ENCODE results near the gene CEMIP. TPM values are rescaled to one million over a fixed set of nuclear protein-coding genes. Genes with fewer than 3 reads are reported as not detected.
A peak's percentile ranks its signal among the peaks of the same experiment; 100 is the strongest.

The CEMIP gene
- total RNA-seq, 1 experiment from 2014 or later, result 3.5 TPM

- POLR2A ChIA-PET, result no interaction called here
- BruUV-seq (replicated peaks), result TSS peak; percentile 30
- Histone ChIP-seq H4K20me1 (ENCODE audit: insufficient read depth) (no peaks in the 10 kb centered on the region), H3K27me3 (ENCODE audit: insufficient read depth, low read length) (no peaks in the 10 kb centered on the region), H3K36me3 (ENCODE audit: control insufficient read depth in 1 of 2, insufficient read depth in 2 of 2, low read length in 2 of 2) (peaks cover 23 to 24% of the 10 kb centered on the region in 2 experiments; a peak in 3 of 4 replicates), H2AFZ (ENCODE audit: low read depth, low read length, poor library complexity, severe bottlenecking) (no peak overlapping the region), H3K79me2 (ENCODE audit: insufficient read depth, low read length) (peaks cover 50% of the 10 kb centered on the region), H3K9me3 (ENCODE audit: control insufficient read depth in 1 of 2, insufficient read depth in 1 of 2, low read depth in 1 of 2, low read length in 2 of 2) (no peaks in the 10 kb centered on the region), H3K9me2 (ENCODE audit: insufficient read depth) (no peaks in the 10 kb centered on the region), H3K4me2 (ENCODE audit: low read length) (no peak overlapping the region), H3K9ac (ENCODE audit: low read length) (no peak overlapping the region), H3K4me3 (replicated peaks in 1 of 2; ENCODE audit: low read depth in 1 of 2, low read length in 2 of 2) (no peak overlapping the region), H3K4me1 (ENCODE audit: control insufficient read depth in 1 of 2, insufficient read depth in 2 of 2, low read length in 2 of 2) (peaks cover 8 to 22% of the 10 kb centered on the region in 2 experiments; a peak in 2 of 4 replicates), H3K27ac (ENCODE audit: low read depth, low read length) (no peak overlapping the region)
- CTCF ChIA-PET, result interaction anchor here (0.8 to 2.3 kb wide), 3 partner anchors 9 to 287 kb away, joined by 3 to 18 read pairs (median 6); no protein-coding TSS in a partner anchor
- TF ChIP-seq YY1 (IDR thresholded peaks at IDR 0.05; ENCODE audit: extremely low read depth, insufficient replicate concordance, low read depth, low read length) (no peak), CBX3 (IDR thresholded peaks at IDR 0.05; ENCODE audit: low read depth) (no peak), JUND (IDR thresholded peaks at IDR 0.05) (no peak), ZNF274 (IDR thresholded peaks at IDR 0.05; ENCODE audit: low read depth, low read length) (no peak), SP1 (IDR thresholded peaks at IDR 0.05; ENCODE audit: low read depth) (no peak), EZH2phosphoT487 (IDR thresholded peaks at IDR 0.05; ENCODE audit: borderline replicate concordance) (no peak), POLR2AphosphoS5 (IDR thresholded peaks at IDR 0.05; ENCODE audit: low read depth, low read length) (no peak), REST (IDR thresholded peaks at IDR 0.05; ENCODE audit: low read depth) (no peak), RAD21 (IDR thresholded peaks at IDR 0.05; ENCODE audit: low read depth) (no peak)
- TF ChIP-seq, protein P1, sequence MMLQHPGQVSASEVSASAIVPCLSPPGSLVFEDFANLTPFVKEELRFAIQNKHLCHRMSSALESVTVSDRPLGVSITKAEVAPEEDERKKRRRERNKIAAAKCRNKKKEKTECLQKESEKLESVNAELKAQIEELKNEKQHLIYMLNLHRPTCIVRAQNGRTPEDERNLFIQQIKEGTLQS (IDR thresholded peaks at IDR 0.05), result no peak
- no peak for ATAC-seq
- intact Hi-C loops (cut with micrococcal nuclease), result no loop called here
- RAD21 ChIA-PET (ENCODE audit: low non-redundant PET in 1 of 2, low total read pairs in 2 of 2, uncharacterized antibody in 2 of 2, unreplicated experiment in 2 of 2), result interaction anchor here in 1 of 2 experiments (0.6 kb wide), 1 partner anchor 129 kb away, joined by 3 read pairs; no protein-coding TSS in a partner anchor
- no peak for DNase-seq (ENCODE audit: low read depth, low spot score)
Observed at GRCh38 chr15:80978685-80979329, 199.6 kb downstream of the CEMIP start.

Data from HCT116 (cell line).